Suprapubic skin (tissue), 4 donors: ENCODE data around the gene ATF3. TPM values are rescaled to one million over a fixed set of nuclear protein-coding genes. Genes with fewer than 3 reads are reported as not detected.

ENCODE experiments used
- DNase-seq, 2 donors: peaks; one replicate each; pipeline ENCODE4 v3.0.0-alpha.2; 2019; ENCODE audit warnings: low spot score in 2 of 2
- H3K27ac ChIP-seq: fragments of 200-600 bp; sonication (generic); one replicate; pipeline ENCODE4 v1.5.1; 2019
- H3K27me3 ChIP-seq: fragments of 200-600 bp; sonication (generic); one replicate; pipeline ENCODE4 v1.5.1; 2019
- H3K36me3 ChIP-seq: fragments of 200-600 bp; sonication (generic); one replicate; pipeline ENCODE4 v1.5.1; 2019
- H3K4me1 ChIP-seq: fragments of 200-600 bp; sonication (generic); one replicate; pipeline ENCODE4 v1.5.1; 2019
- H3K4me3 ChIP-seq: fragments of 200-600 bp; sonication (generic); one replicate; pipeline ENCODE4 v1.5.1; 2019; ENCODE audit warnings: mild to moderate bottlenecking
- H3K9me3 ChIP-seq: fragments of 200-600 bp; sonication (generic); one replicate; pipeline ENCODE4 v1.5.1; 2019
- CTCF ChIP-seq, 2 donors: fragments of 200-600 bp in 1 of 2; fragments of 450-650 bp in 1 of 2; sonication (generic) in 1 of 2; IDR thresholded peaks; one replicate each; pipeline ENCODE4 v1.5.1; 2016 to 2019; ENCODE audit warnings: antibody characterized with exemption in 2 of 2, mild to moderate bottlenecking in 1 of 2, moderate library complexity in 1 of 2
- EP300 ChIP-seq: sonication (generic); formaldehyde crosslinking; IDR thresholded peaks from one replicate; pipeline ENCODE4 v1.6.1; 2017; ENCODE audit warnings: antibody characterized with exemption
- POLR2A ChIP-seq, 2 donors: fragments of 450-650 bp; IDR thresholded peaks; one replicate each; pipeline ENCODE4 v1.6.1; 2017; ENCODE audit warnings: antibody characterized with exemption in 2 of 2, mild to moderate bottlenecking in 2 of 2, moderate library complexity in 2 of 2
- POLR2AphosphoS5 ChIP-seq, 3 donors: sonication (generic); formaldehyde crosslinking; IDR thresholded peaks; one replicate each; pipeline ENCODE4 v1.6.1; 2017; ENCODE audit warnings: antibody characterized with exemption in 3 of 3
- WGBS: methylation state at CpG from one replicate; pipeline ENCODE4 v1.1.5; 2018; 5-methylcytosine and 5-hydroxymethylcytosine counted together
- total RNA-seq, 4 donors: library from RNA; depleted of rRNA; stranded (reverse); fragments of >200 nt; gene quantifications; one replicate each; pipeline ENCODE4 v1.1.0, GENCODE V29; 2016

Gene ATF3
- total RNA-seq, result 100 to 1,000 TPM in 2 of 4 donors, 10 to 100 TPM in 2; 43.9 to 151 (median 84.1) TPM

- peak; percentile 100 for DNase-seq
- Histone ChIP-seq H3K4me3 (peak within 1 kb of the TSS; percentile 91), H3K27me3 (no peaks in the 10 kb centered on the region), H3K9me3 (no peaks in the 10 kb centered on the region), H3K4me1 (peaks cover 46% of the 10 kb centered on the region), H3K27ac (peak within 1 kb of the TSS; percentile 98), H3K36me3 (no peaks in the 10 kb centered on the region)
- peak; percentile 22 for TF ChIP-seq EP300
- no peak for TF ChIP-seq CTCF (IDR thresholded peaks at IDR 0.05)
- peak; percentile 99 for TF ChIP-seq POLR2A (IDR thresholded peaks at IDR 0.05)
- peak; percentile 98 to 100 (median 100) for TF ChIP-seq POLR2AphosphoS5 (IDR thresholded peaks at IDR 0.05)
- 1% methylated on average over 30 of the region's 54 CpGs for WGBS
These were observed at the start of gene ATF3 for GRCh38 chr1:212608392-212608958. Gene ATF3, plus strand, starts transcription at chr1:212608761. Its CDS starts 6,261 bp downstream, at chr1:212615022.

- TF ChIP-seq POLR2AphosphoS5 (IDR thresholded peaks at IDR 0.05), result no peak
- TF ChIP-seq EP300, result no peak
- no peak for TF ChIP-seq POLR2A (IDR thresholded peaks at IDR 0.05)
- TF ChIP-seq CTCF (IDR thresholded peaks at IDR 0.05), result no peak
- peaks cover 17% of the 10 kb centered on the region for H3K4me1 ChIP-seq
- no peak overlapping the region for H3K27ac ChIP-seq
- H3K9me3 ChIP-seq, result no peaks in the 10 kb centered on the region
- no peak overlapping the region for H3K4me3 ChIP-seq
- peak in 1 of 2 donors; percentile 62 for DNase-seq
- H3K36me3 ChIP-seq, result no peaks in the 10 kb centered on the region
- 86% methylated on average over 11 of the region's 11 CpGs for WGBS
- no peaks in the 10 kb centered on the region for H3K27me3 ChIP-seq
These were observed 48.6 kb upstream of the ATF3 start for GRCh38 chr1:212559929-212560328.

DNA sequence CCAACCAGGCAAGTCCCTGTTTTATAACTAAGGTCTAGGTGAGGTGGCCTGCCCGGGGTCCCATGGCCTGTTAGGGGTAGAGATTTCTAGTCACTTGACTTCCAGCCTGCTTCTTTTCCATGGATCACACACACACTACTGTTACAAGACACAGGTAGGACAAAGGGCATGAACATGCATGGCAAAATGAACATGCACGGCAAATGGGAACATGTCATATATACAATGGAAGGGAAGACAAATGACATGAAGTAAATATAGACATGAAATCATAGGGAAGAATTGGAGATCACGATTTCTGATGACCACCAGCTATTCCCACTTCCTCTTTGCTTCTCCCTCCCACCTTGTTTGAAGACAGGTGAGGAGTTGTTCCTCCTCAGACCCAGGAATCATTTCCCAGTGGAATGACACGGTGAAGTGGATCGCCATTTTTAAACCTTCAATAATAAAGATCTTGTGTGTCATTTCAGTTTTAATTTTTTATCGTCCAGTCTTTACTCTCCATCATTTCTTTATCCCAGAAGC, 47.6 kb upstream of the ATF3 start:
- DNase-seq, result no peak
- H3K4me1 ChIP-seq, result peaks cover 20% of the 10 kb centered on the region
- no peaks in the 10 kb centered on the region for H3K27me3 ChIP-seq
- peak overlapping the region; percentile 47 for H3K27ac ChIP-seq
- no peaks in the 10 kb centered on the region for H3K9me3 ChIP-seq
- TF ChIP-seq EP300 (no peak), POLR2AphosphoS5 (IDR thresholded peaks at IDR 0.05) (no peak), POLR2A (IDR thresholded peaks at IDR 0.05) (no peak), CTCF (IDR thresholded peaks at IDR 0.05) (no peak)
- WGBS, result 80% methylated on average over 6 of the region's 6 CpGs
- no peaks in the 10 kb centered on the region for H3K36me3 ChIP-seq
- H3K4me3 ChIP-seq, result no peak overlapping the region

- WGBS, result 30% methylated on average over 5 of the region's 5 CpGs
- TF ChIP-seq POLR2AphosphoS5 (IDR thresholded peaks at IDR 0.05) (no peak), POLR2A (IDR thresholded peaks at IDR 0.05) (no peak), CTCF (IDR thresholded peaks at IDR 0.05) (no peak), EP300 (no peak)
- H3K9me3 ChIP-seq, result no peaks in the 10 kb centered on the region
- no peaks in the 10 kb centered on the region for H3K27me3 ChIP-seq
- peaks cover 25% of the 10 kb centered on the region for H3K4me1 ChIP-seq
- H3K27ac ChIP-seq, result peak overlapping the region; percentile 47
- H3K36me3 ChIP-seq, result no peaks in the 10 kb centered on the region
- peak in 1 of 2 donors; percentile 58 for DNase-seq
- no peak overlapping the region for H3K4me3 ChIP-seq
These were observed 47.0 kb upstream of the ATF3 start for GRCh38 chr1:212561501-212561931.

DNA sequence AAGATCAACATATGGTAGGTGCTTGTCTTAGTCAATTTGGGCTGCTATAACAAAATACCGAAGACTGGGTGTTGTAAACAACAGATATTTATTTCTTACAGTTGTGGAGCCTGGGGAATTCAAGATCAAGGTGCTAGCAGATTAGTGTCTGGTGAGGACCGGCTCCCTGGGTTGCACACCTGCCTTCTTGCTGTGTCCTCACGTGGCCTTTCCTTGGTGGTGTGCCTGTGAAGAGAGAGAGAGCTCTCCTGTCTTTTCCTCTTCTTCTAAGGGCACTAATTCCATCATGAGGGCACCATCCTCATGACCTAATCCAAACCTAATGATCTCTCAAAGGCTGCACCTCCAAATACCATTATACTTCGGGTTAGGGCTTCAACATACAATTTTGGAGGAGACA, 45.8 kb upstream of the ATF3 start:
- no peaks in the 10 kb centered on the region for H3K27me3 ChIP-seq
- H3K4me1 ChIP-seq, result peaks cover 32% of the 10 kb centered on the region
- H3K27ac ChIP-seq, result no peak overlapping the region
- no peak for DNase-seq
- H3K9me3 ChIP-seq, result no peaks in the 10 kb centered on the region
- TF ChIP-seq POLR2A (IDR thresholded peaks at IDR 0.05), result no peak
- no peak for TF ChIP-seq CTCF (IDR thresholded peaks at IDR 0.05)
- no peak for TF ChIP-seq EP300
- no peak for TF ChIP-seq POLR2AphosphoS5 (IDR thresholded peaks at IDR 0.05)
- H3K4me3 ChIP-seq, result no peak overlapping the region
- 89% methylated on average over 4 of the region's 4 CpGs for WGBS
- H3K36me3 ChIP-seq, result no peaks in the 10 kb centered on the region
